Measurements from ENCODE around the gene FKBP5.

The FKBP5 gene

GRCh38 chr6:35534407-35535170, 154.1 kb downstream of the FKBP5 start:
- DNase-seq: no peak

GRCh38 chr6:35533981-35534380, 154.7 kb downstream of the FKBP5 start:
- no peak for DNase-seq

- DNase-seq: no peak
Measured at GRCh38 chr6:35532126-35532525, 156.6 kb downstream of the FKBP5 start.

- no peak for DNase-seq
Measured at GRCh38 chr6:35524380-35525020, 164.2 kb downstream of the FKBP5 start.

All from CD4-positive, alpha-beta T cell treated with Interleukin-17A for 1 hour (primary cell).